GM21526 (cell line): ENCODE data around the gene ANGPTL1.
"Not testable (repeated sequence)": the region's sequence is repeated elsewhere in the genome, so short reads cannot be mapped to it uniquely, and the experiment has no call there.

Experiments
- ATAC-seq: cut with Tn5 transposase; IDR thresholded peaks from one replicate; pipeline ENCODE4 v1.9.1; 2021; ENCODE audit warnings: moderate library complexity; ENCODE audit not compliant: unreplicated experiment, low FRiP score

Gene ANGPTL1

GRCh38 chr1:178869119-178869697 lies 1.7 kb downstream of the ANGPTL1 start:
- ATAC-seq, result no peak

GRCh38 chr1:178868706-178869105 lies 2.2 kb downstream of the ANGPTL1 start:
- no peak for ATAC-seq

- no peak for ATAC-seq
Measured at GRCh38 chr1:178867670-178868069, 3.2 kb downstream of the ANGPTL1 start.

GRCh38 chr1:178864326-178864725 lies 6.6 kb downstream of the ANGPTL1 start:
- no peak for ATAC-seq

- no peak for ATAC-seq
Measured at GRCh38 chr1:178862864-178863263, 8.0 kb downstream of the ANGPTL1 start.

DNA sequence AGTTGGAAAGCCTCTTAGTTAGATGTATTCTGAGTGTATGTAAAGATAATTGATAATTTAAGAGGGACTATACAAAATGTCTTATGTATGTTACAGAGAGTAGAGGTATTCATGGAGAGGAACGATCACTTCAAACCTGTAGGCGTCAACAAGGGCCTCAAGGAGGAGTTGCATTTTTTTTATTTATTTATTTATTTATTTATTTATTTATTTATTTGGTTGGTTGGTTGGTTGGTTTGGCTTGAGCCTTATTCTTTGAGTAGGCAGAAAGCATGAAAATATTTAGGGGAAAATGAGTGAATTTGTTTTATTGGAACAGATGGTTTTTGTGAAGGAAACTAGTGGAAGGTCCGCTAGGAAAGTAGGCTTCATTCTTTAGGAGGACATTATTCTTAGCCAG lies 8.5 kb downstream of the ANGPTL1 start:
- no peak for ATAC-seq

GRCh38 chr1:178857126-178857525 lies 13.8 kb downstream of the ANGPTL1 start:
- ATAC-seq, result no peak

GRCh38 chr1:178849918-178850317 lies 21.0 kb downstream of the ANGPTL1 start:
- no peak for ATAC-seq

DNA sequence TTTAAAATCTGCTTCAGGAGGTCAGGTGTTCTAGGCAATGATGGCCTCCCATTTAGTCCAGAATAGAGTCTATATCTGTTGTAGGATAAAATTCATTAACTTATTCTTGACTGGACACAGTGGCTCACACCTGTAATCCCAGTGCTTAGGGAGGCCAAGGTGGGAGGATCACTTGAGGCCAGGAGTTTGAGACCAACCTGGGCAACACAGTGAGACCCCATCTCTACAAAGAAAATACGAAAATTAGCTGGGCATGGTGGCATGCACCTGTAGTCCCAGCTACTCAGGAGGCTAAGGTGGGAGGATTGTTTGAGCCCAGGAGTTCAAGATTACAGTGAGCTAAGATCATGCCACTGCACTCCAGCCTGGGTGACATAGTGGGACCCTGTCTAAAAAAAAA lies 23.0 kb downstream of the ANGPTL1 start:
- ATAC-seq, result not testable (repeated sequence)

GRCh38 chr1:178847396-178847849 lies 23.5 kb downstream of the ANGPTL1 start:
- ATAC-seq, result no peak

DNA sequence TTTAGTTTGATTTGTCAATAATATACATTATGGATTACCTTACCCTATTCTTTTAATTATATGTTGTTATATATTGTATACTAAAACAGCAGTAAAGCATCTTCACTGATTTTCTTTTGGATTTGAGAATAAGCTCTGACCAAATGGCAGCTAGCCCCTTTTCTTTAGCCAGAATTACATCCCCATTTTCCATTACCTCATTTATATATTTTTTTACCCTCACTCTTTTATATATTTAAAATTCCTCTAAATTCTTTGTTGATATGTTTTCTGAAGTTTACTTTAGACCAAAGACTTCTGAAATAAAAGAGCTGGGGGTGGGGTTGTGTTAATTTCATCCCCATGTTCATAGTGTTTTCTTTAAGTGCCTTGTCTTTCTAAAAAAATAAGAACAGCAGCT lies 24.6 kb downstream of the ANGPTL1 start:
- ATAC-seq, result no peak

- no peak for ATAC-seq
Measured at GRCh38 chr1:178844436-178844835, 26.4 kb downstream of the ANGPTL1 start.

DNA sequence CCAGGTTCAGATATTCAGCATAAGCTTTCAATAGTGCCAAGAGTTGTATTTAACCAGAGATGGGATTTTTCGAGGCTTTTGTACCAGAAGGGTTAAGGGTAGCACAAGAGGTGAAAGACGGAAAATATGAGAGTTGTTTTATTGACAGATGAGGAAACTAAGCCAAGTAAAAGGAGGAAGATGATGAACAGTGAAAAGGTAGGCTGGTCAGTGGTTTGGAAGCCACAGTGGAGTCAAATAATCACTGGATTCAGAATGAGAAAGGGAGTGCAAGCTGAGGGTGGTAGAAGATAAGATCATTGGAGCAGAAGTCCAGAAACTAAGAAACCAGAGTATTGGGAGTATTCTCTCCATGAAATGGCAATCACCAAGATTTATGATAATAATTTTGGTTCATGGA lies 45.7 kb downstream of the ANGPTL1 start:
- no peak for ATAC-seq

GRCh38 chr1:178821134-178821866 lies 49.6 kb downstream of the ANGPTL1 start:
- ATAC-seq, result no peak

DNA sequence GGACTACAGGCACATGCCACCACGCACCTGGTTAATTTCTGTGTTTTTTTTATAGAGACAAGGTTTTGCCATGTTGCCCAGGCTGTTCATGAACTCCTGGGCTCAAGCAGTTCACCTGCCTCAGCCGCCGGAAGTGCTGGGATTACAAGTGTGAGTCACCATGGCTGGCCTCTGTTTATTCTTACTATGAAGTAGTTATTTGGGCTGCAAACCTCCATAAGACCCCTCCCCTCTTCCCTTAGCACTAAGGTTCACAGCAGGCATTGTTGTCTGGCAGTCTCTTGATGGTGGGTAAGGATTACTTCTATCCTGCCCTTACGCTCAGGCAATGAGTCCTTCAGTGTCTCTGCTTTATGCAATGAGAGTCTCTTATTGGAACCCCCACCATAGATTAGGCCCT lies 51.8 kb downstream of the ANGPTL1 start:
- ATAC-seq, result no peak

DNA sequence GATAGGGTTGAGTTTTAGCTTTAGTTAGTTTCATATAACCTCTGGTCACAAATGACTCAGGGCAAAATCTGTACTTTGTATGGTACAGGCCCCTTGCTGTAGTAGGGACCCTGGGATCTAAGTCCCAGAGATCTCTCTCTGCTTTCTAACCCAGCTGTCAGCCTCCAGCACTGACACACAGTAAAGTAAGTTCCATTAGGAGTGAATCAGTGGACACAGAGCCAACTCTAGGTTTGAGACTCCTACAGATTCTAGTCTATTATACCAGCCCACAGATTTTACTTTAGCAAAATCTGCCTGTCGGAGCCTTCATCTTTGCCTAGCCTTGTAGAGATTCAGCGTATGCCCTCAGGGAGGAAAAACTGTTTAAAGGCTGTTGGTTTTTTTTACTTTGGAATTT lies 52.5 kb downstream of the ANGPTL1 start:
- ATAC-seq, result no peak

DNA sequence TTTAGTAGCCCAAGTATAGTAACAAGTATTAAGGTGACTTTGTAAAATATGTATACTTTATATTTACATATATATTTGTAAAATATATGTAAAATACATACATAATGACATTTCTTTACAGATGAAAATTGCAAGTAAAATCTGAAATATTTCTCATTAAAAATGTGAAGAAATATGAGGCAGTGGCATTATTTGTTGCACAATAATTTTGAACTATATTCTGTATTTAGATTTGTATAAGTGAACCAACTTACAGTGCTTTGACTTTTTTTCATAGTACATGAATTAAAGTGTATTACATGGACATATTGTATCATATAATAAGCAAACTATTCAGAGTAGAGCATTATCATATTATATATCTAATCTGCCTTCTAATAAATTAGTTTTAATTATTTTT lies 60.3 kb downstream of the ANGPTL1 start:
- no peak for ATAC-seq

GRCh38 chr1:178808529-178808928 lies 62.3 kb downstream of the ANGPTL1 start:
- no peak for ATAC-seq

DNA sequence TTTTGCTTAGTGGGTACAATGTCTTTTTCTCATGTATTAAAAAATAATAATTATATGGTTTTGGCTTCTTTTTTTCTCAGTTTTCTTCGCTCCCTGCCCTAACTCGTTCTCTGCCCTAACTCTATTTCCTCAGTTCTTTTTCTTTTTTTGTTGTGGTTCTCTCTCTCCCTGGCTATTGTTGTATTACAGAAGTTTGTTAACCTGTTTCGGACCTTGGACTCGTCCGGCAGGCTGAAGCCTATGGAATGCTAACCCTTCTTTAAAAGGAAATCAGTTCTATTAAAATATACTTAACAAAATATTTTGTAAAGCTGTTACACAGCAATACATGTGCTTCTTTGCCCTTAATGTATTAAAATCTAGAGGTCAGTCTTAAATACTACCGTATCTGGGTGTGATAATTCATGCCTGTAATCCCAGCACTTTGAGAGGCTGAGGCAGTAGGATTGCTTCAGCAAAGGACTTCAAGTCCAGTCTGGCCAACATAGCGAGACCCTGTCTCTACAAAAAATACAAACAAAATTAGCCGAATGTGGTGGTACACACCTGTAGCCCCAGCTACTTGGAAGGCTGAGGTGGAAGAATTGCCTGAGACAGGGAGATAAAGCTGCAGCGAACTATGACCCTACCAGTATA lies 64.1 kb downstream of the ANGPTL1 start:
- no peak for ATAC-seq

- ATAC-seq, result no peak
Measured at GRCh38 chr1:178802873-178803272, 68.0 kb downstream of the ANGPTL1 start.
